TTC549 (cell line): ENCODE measurements around the gene ACSM4.
"Not testable (repeated sequence)": the region's sequence is repeated elsewhere in the genome, so short reads cannot be mapped to it uniquely, and the experiment has no call there.

Source experiments
- FAIRE-seq: peaks from 2 replicates; lab custom pipeline; 2012; peaks lifted over from hg19 to GRCh38; lab: Jason Lieb, UNC

ACSM4 gene

GRCh38 chr12:7337790-7338189 is 33.9 kb downstream of the ACSM4 start:
- not testable (repeated sequence) for FAIRE-seq

- FAIRE-seq = no peak
These were observed 35.8 kb downstream of the ACSM4 start for GRCh38 chr12:7339675-7340074.

- FAIRE-seq = no peak
These were observed 41.1 kb downstream of the ACSM4 start for GRCh38 chr12:7344833-7345606.

- no peak for FAIRE-seq
These were observed 42.8 kb downstream of the ACSM4 start for GRCh38 chr12:7346551-7347225.

- no peak for FAIRE-seq
These were observed 45.5 kb downstream of the ACSM4 start for GRCh38 chr12:7349418-7349817.

- FAIRE-seq = no peak
These were observed 47.3 kb downstream of the ACSM4 start for GRCh38 chr12:7351177-7351576.

- no peak for FAIRE-seq
These were observed 48.8 kb downstream of the ACSM4 start for GRCh38 chr12:7352661-7353060.

- no peak for FAIRE-seq
These were observed 50.7 kb downstream of the ACSM4 start for GRCh38 chr12:7354529-7354928.

- no peak for FAIRE-seq
These were observed 57.4 kb downstream of the ACSM4 start for GRCh38 chr12:7361265-7361664.

- FAIRE-seq = no peak
These were observed 58.9 kb downstream of the ACSM4 start for GRCh38 chr12:7362734-7363133.

- no peak for FAIRE-seq
These were observed 65.4 kb downstream of the ACSM4 start for GRCh38 chr12:7369274-7369729.

GRCh38 chr12:7373226-7373625 is 69.4 kb downstream of the ACSM4 start:
- no peak for FAIRE-seq

GRCh38 chr12:7374423-7375144 is 70.7 kb downstream of the ACSM4 start:
- FAIRE-seq = no peak

GRCh38 chr12:7375145-7375543 is 71.3 kb downstream of the ACSM4 start:
- FAIRE-seq = no peak

GRCh38 chr12:7376196-7376595 is 72.3 kb downstream of the ACSM4 start:
- FAIRE-seq = no peak
